Ascending aorta (tissue), 2 donors: ENCODE measurements around the gene SYNPO2. TPM values are rescaled to one million over a fixed set of nuclear protein-coding genes. Genes with fewer than 3 reads are reported as not detected.
"Not testable (repeated sequence)": the region's sequence is repeated elsewhere in the genome, so short reads cannot be mapped to it uniquely, and the experiment has no call there.

Experiments used
- DNase-seq, 2 donors: peaks; one replicate each; pipeline ENCODE4 v3.0.0-alpha.2; 2019; ENCODE audit warnings: low spot score in 2 of 2
- H3K27ac ChIP-seq, 2 donors: fragments of 200-600 bp; sonication (generic); one replicate each; pipeline ENCODE4 v1.5.1; 2016 to 2017; ENCODE audit warnings: mild to moderate bottlenecking in 1 of 2
- H3K27me3 ChIP-seq: fragments of 200-600 bp; sonication (generic); one replicate; pipeline ENCODE4 v1.5.1; 2017
- H3K36me3 ChIP-seq, 2 donors: fragments of 200-600 bp; sonication (generic); one replicate each; pipeline ENCODE4 v1.5.1; 2016
- H3K4me1 ChIP-seq, 2 donors: fragments of 200-600 bp; sonication (generic); one replicate each; pipeline ENCODE4 v1.5.1; 2016 to 2017; ENCODE audit warnings: mild to moderate bottlenecking in 1 of 2
- H3K4me3 ChIP-seq, 2 donors: fragments of 200-600 bp; sonication (generic); one replicate each; pipeline ENCODE4 v1.5.1; 2016 to 2017; ENCODE audit warnings: mild to moderate bottlenecking in 1 of 2
- H3K9me3 ChIP-seq, 2 donors: fragments of 200-600 bp; sonication (generic); one replicate each; pipeline ENCODE4 v1.5.1; 2016
- CTCF ChIP-seq, 3 experiments: fragments of 200-600 bp in 2 of 3; fragments of 450-650 bp in 1 of 3; sonication (generic) in 2 of 3; IDR thresholded peaks; one replicate each; pipeline ENCODE4 v1.5.1; 2016 to 2019; ENCODE audit warnings: antibody characterized with exemption in 3 of 3, mild to moderate bottlenecking in 1 of 3, moderate library complexity in 1 of 3
- intact Hi-C: fragments of 100-400 bp; cut with DNase I; formaldehyde crosslinking; loops from one replicate; pipeline ENCODE4 v1.15.1; 2023
- total RNA-seq: library from RNA; depleted of rRNA; stranded (reverse); fragments of >200 nt; gene quantifications from one replicate; pipeline ENCODE4 v1.1.0, GENCODE V29; 2016

SYNPO2 gene
- total RNA-seq, 1 donor from 2014 or later: 178 TPM

GRCh38 chr4:119050527-119051090 is 162.0 kb downstream of the SYNPO2 start:
- Histone ChIP-seq H3K27ac (no peak overlapping the region), H3K4me3 (no peak overlapping the region), H3K27me3 (no peaks in the 10 kb centered on the region), H3K4me1 (peaks cover 4 to 39% of the 10 kb centered on the region in 2 donors), H3K36me3 (peaks cover 0 to 5% of the 10 kb centered on the region in 2 donors), H3K9me3 (no peaks in the 10 kb centered on the region)
- intact Hi-C loops: no loop called here
- no peak for DNase-seq
- no peak for TF ChIP-seq CTCF (IDR thresholded peaks at IDR 0.05)

GRCh38 chr4:119053245-119053644 is 164.6 kb downstream of the SYNPO2 start:
- Histone ChIP-seq H3K9me3 (no peaks in the 10 kb centered on the region), H3K36me3 (peaks cover 7 to 8% of the 10 kb centered on the region in 2 donors), H3K4me1 (peaks cover 0 to 18% of the 10 kb centered on the region in 2 donors), H3K27ac (peak overlapping the region in 1 of 2 donors; percentile 64), H3K27me3 (no peaks in the 10 kb centered on the region), H3K4me3 (no peak overlapping the region)
- DNase-seq: no peak
- intact Hi-C loops: no loop called here
- no peak for TF ChIP-seq CTCF (IDR thresholded peaks at IDR 0.05)

DNA sequence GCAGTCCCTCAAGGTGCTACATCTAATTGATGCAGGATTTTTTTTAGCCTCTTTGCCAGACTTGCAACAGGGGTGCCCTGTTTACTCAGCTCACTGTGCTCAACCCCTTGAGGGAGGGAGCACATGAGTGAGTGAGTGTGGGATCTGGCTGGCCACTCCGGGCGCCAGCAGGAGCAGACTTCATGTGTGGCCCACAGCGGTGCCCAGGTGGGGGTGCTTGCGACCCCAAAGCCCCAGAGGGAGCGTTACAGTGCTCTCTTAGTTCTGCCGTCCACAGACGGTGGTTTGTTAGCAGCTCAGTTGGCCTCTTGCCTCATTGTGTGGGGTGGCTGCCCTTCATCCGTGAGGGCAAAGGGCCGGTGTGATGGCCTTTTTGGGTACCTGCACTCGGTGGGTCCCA is 165.3 kb downstream of the SYNPO2 start:
- Histone ChIP-seq H3K9me3 (no peaks in the 10 kb centered on the region), H3K27me3 (no peaks in the 10 kb centered on the region), H3K27ac (peak overlapping the region; percentile 42 to 43), H3K4me1 (peaks cover 0 to 14% of the 10 kb centered on the region in 2 donors), H3K4me3 (no peak overlapping the region), H3K36me3 (peaks cover 7 to 8% of the 10 kb centered on the region in 2 donors)
- TF ChIP-seq CTCF (IDR thresholded peaks at IDR 0.05): no peak
- DNase-seq: no peak
- intact Hi-C loops: no loop called here

- Histone ChIP-seq H3K9me3 (no peaks in the 10 kb centered on the region), H3K36me3 (peaks cover 7 to 8% of the 10 kb centered on the region in 2 donors), H3K27ac (peak overlapping the region in 1 of 2 donors; percentile 42), H3K4me3 (no peak overlapping the region), H3K27me3 (no peaks in the 10 kb centered on the region), H3K4me1 (peaks cover 0 to 9% of the 10 kb centered on the region in 2 donors)
- DNase-seq: no peak
- no peak for TF ChIP-seq CTCF (IDR thresholded peaks at IDR 0.05)
- intact Hi-C loops: no loop called here
These were observed 168.8 kb downstream of the SYNPO2 start for GRCh38 chr4:119057417-119057816.

DNA sequence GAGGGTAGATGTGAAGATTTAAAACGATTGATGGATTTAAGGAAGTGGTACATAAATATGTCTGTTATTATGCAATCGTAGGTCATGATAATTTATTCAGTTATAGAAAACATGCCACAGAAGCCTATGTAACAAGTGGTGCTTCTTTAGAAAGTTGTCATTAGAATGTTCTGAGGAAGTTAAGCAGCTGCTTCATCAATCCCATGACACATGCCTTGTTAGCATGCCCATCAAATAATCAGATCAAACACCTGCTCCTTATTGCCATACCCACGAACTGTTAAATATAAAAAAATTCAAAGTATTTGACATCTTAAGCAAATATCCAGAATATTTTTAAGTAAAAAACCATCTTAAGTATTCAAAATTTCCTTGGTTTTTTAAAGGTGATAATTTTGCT is 170.6 kb downstream of the SYNPO2 start:
- H3K27ac ChIP-seq: no peak overlapping the region
- no peaks in the 10 kb centered on the region for H3K9me3 ChIP-seq
- no peak for TF ChIP-seq CTCF (IDR thresholded peaks at IDR 0.05)
- H3K4me3 ChIP-seq: no peak overlapping the region
- intact Hi-C loops: no loop called here
- DNase-seq: no peak
- peaks cover 3 to 7% of the 10 kb centered on the region in 2 donors for H3K36me3 ChIP-seq
- peaks cover 0 to 3% of the 10 kb centered on the region in 2 donors for H3K4me1 ChIP-seq
- no peaks in the 10 kb centered on the region for H3K27me3 ChIP-seq

- H3K27me3 ChIP-seq, H3K4me3 ChIP-seq, H3K4me1 ChIP-seq, DNase-seq, H3K27ac ChIP-seq, H3K9me3 ChIP-seq, intact Hi-C loops, H3K36me3 ChIP-seq: not testable (repeated sequence)
These were observed 178.5 kb downstream of the SYNPO2 start for GRCh38 chr4:119067125-119067524.

DNA sequence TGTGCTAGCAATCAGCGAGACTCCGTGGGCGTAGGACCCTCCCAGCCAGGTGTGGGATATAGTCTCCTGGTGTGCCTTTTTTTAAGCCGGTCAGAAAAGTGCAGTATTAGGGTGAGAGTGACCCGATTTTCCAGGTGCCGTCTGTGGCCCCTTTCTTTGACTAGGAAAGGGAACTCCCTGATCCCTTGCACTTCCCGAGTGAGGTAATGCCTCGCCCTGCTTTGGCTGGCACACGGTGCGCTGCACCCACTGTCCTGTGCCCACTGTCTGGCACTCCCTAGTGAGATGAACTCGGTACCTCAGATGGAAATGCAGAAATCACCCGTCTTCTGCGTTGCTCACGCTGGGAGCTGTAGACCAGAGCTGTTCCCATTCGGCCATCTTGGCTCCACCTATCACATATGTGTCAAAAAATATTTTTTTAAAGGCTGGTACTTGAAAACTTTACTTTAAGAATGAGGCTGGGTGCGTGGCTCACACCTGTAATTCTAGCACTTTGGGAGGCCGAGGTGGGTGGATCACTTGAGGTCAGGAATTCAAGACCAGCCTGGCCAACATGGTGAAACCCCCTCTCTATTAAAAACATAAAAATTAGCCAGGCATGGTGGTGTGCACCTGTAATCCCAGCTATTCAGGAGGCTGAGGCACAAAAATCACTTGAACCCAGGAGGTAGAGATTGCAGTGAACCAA is 179.2 kb downstream of the SYNPO2 start:
- H3K4me3 ChIP-seq, intact Hi-C loops: not testable (repeated sequence)
- H3K27ac ChIP-seq: peak overlapping the region; percentile 44 to 48

More for the DNA sequence above, 179.2 kb downstream of the SYNPO2 start:
- not testable (repeated sequence) for H3K4me1 ChIP-seq, DNase-seq, H3K27me3 ChIP-seq, H3K36me3 ChIP-seq, H3K9me3 ChIP-seq
